ENCODE results near the gene ASCL3. TPM values are rescaled to one million over a fixed set of nuclear protein-coding genes. Genes with fewer than 3 reads are reported as not detected.

ASCL3 gene
- not detected in 2 replicates for total RNA-seq (2013; cell fraction: nucleolus; rRNA removed)
- total RNA-seq (2014; rRNA removed): not detected in 2 replicates
- total RNA-seq (2014; rRNA removed; fragmentation: Illumina TruSeq; extraction: Trizol): not detected in 2 replicates
- not detected in 2 replicates for total RNA-seq (2021)
- not detected for polyA plus RNA-seq (2011; ENCODE audit: low read depth)
- polyA plus RNA-seq (2011; rRNA removed): not detected in 2 replicates
- not detected in 2 replicates for polyA plus RNA-seq (2011; cell fraction: cytosol; rRNA removed)
- polyA plus RNA-seq (2011; cell fraction: nucleus; rRNA removed): not detected in 2 replicates
- polyA plus RNA-seq (2012): not detected in 2 replicates
- not detected in 2 replicates for polyA plus RNA-seq (2014; fragmentation: Illumina TruSeq; extraction: Trizol)
- not detected for polyA plus RNA-seq (2014; fragmentation: Nextera tagmentation; extraction: Ambion mirVana)
- not detected in 2 replicates for polyA plus RNA-seq (2014; rRNA removed)
- polyA plus RNA-seq (2016; fragmentation: Nextera tagmentation; extraction: Ambion mirVana): not detected
- not detected in 2 replicates for polyA minus RNA-seq (2011; rRNA and poly(A)+ RNA removed)
- polyA minus RNA-seq (2011; cell fraction: cytosol; rRNA and poly(A)+ RNA removed): not detected in 2 replicates
- not detected in 2 replicates for polyA minus RNA-seq (2011; cell fraction: nucleus; rRNA and poly(A)+ RNA removed)
- not detected for Bru-seq, nascent RNA
- not detected for BruChase-seq, experiment 1, labeled RNA remaining after a 6-hour chase
- not detected for BruChase-seq, experiment 2, labeled RNA remaining after a 2-hour chase
- long read RNA-seq, experiment 1: 0 reads
- long read RNA-seq, experiment 2: 0 reads

- POLR2A ChIA-PET: no interaction called here
- CTCF ChIA-PET: interaction anchor here (1.2 to 3.6 kb wide), 4 partner anchors 11 to 28 kb away, joined by 3 to 12 read pairs (median 8); no protein-coding TSS in a partner anchor
- Histone ChIP-seq H3K36me3 (ENCODE audit: control insufficient read depth in 2 of 2, insufficient read depth in 2 of 2, low read length in 1 of 2) (no peaks in the 10 kb centered on the region; a peak in 1 of 4 replicates), H3K27ac (ENCODE audit: control insufficient read depth, insufficient read depth) (no peak within 1 kb of the TSS), H3K4me1 (ENCODE audit: control insufficient read depth, insufficient read depth, low read length) (no peaks in the 10 kb centered on the region), H3K9me3 (replicated peaks; ENCODE audit: control insufficient read depth, insufficient read depth, low read length) (no peaks in the 10 kb centered on the region), H3K4me2 (ENCODE audit: control insufficient read depth, insufficient read depth) (no peak within 1 kb of the TSS), H2AFZ (ENCODE audit: control insufficient read depth, low read depth, low read length) (no peak within 1 kb of the TSS), H3K79me2 (ENCODE audit: control insufficient read depth, insufficient read depth, low read length) (no peaks in the 10 kb centered on the region), H3K27me3 (replicated peaks in 1 of 2; ENCODE audit: control insufficient read depth in 2 of 2, insufficient read depth in 2 of 2, low read length in 1 of 2) (no peaks in the 10 kb centered on the region), H3K4me3 (no peak within 1 kb of the TSS), H3K9ac (ENCODE audit: control insufficient read depth, insufficient read depth, low read length) (no peak within 1 kb of the TSS), H4K20me1 (ENCODE audit: control insufficient read depth, insufficient read depth) (no peaks in the 10 kb centered on the region)
- BruUV-seq (replicated peaks): no TSS peak
- 55% methylated on average over 5 of the region's 5 CpGs for WGBS (ENCODE audit: insufficient coverage, insufficient replicate concordance, low lambda C conversion rate, missing lambda C conversion rate)
- RAD21 ChIA-PET (ENCODE audit: unreplicated experiment): interaction anchor here (1.6 kb wide), 1 partner anchor 17 kb away, joined by 7 read pairs; no protein-coding TSS in a partner anchor
- intact Hi-C loops (cut with micrococcal nuclease; ENCODE audit: unreplicated experiment): no loop called here
- SMC1A ChIA-PET (ENCODE audit: uncharacterized antibody, unreplicated experiment): interaction anchor here (0.9 to 2.0 kb wide), 4 partner anchors 9 to 31 kb away, joined by 3 to 6 read pairs (median 4); no protein-coding TSS in a partner anchor
- no peak for DNase-seq (ENCODE audit: low read depth, low spot score)
- no peak for ATAC-seq
- FAIRE-seq: no peak
- in situ Hi-C loops (cut with MboI): no loop called here
- TF ChIP-seq NR2C2 (IDR thresholded peaks at IDR 0.05; ENCODE audit: borderline replicate concordance, control insufficient read depth, insufficient read length, low read depth) (no peak), CBX5 (IDR thresholded peaks at IDR 0.05; ENCODE audit: low read depth) (no peak), CBX3 (IDR thresholded peaks at IDR 0.05; ENCODE audit: borderline replicate concordance, low read depth) (no peak), IKZF2 (IDR thresholded peaks at IDR 0.05) (no peak), CEBPZ (IDR thresholded peaks at IDR 0.05; ENCODE audit: low read depth, low read length) (no peak), IRF4 (IDR thresholded peaks at IDR 0.05; ENCODE audit: low read depth, low read length) (no peak), BCL3 (IDR thresholded peaks at IDR 0.05; ENCODE audit: borderline replicate concordance, insufficient read depth, low read depth, low read length, poor library complexity, severe bottlenecking) (no peak), ZBTB33 (IDR thresholded peaks at IDR 0.05) (no peak), POU2F2 (IDR thresholded peaks at IDR 0.05; ENCODE audit: borderline replicate concordance, low read depth, low read length) (no peak)
- TF ChIP-seq, protein P1, sequence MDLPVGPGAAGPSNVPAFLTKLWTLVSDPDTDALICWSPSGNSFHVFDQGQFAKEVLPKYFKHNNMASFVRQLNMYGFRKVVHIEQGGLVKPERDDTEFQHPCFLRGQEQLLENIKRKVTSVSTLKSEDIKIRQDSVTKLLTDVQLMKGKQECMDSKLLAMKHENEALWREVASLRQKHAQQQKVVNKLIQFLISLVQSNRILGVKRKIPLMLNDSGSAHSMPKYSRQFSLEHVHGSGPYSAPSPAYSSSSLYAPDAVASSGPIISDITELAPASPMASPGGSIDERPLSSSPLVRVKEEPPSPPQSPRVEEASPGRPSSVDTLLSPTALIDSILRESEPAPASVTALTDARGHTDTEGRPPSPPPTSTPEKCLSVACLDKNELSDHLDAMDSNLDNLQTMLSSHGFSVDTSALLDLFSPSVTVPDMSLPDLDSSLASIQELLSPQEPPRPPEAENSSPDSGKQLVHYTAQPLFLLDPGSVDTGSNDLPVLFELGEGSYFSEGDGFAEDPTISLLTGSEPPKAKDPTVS (IDR thresholded peaks at IDR 0.05; ENCODE audit: low read depth, low read length): no peak
Observed at GRCh38 chr11:8942518-8943066, at the start of gene ASCL3. TSS of gene ASCL3 (minus strand) at chr11:8943016. CDS start at chr11:8938161, 4,855 bp downstream.
